Neuron (in vitro differentiated cells): ENCODE measurements around the gene BCL11B.
"Not testable (repeated sequence)": the region's sequence is repeated elsewhere in the genome, so short reads cannot be mapped to it uniquely, and the experiment has no call there.

Experiments
- H2AFZ ChIP-seq: one replicate; pipeline ENCODE4 v1.6.1; 2013; ENCODE audit warnings: low read depth, mild to moderate bottlenecking, inconsistent platforms, low read length, moderate library complexity
- H3K27me3 ChIP-seq: one replicate; pipeline ENCODE4 v1.6.1; 2013; ENCODE audit warnings: low read length; ENCODE audit not compliant: insufficient read depth
- H3K36me3 ChIP-seq: one replicate; pipeline ENCODE4 v1.6.1; 2013; ENCODE audit warnings: low read length; ENCODE audit not compliant: insufficient read depth
- H3K4me1 ChIP-seq: one replicate; pipeline ENCODE4 v1.6.1; 2013; ENCODE audit warnings: low read length; ENCODE audit not compliant: insufficient read depth
- H3K4me3 ChIP-seq: 2 replicates; pipeline ENCODE4 v1.5.1; 2013; ENCODE audit warnings: mild to moderate bottlenecking, low read length, moderate library complexity
- H3K9me3 ChIP-seq: one replicate; pipeline ENCODE4 v1.6.1; 2013; ENCODE audit warnings: low read length

The BCL11B gene

GRCh38 chr14:99192028-99192621, 79.9 kb downstream of the BCL11B start:
- Histone ChIP-seq H3K9me3 (no peaks in the 10 kb centered on the region), H3K4me1 (no peaks in the 10 kb centered on the region), H3K4me3 (no peak overlapping the region), H3K36me3 (no peaks in the 10 kb centered on the region), H2AFZ (no peak overlapping the region), H3K27me3 (peaks cover 2% of the 10 kb centered on the region)

- Histone ChIP-seq H3K4me1 (no peaks in the 10 kb centered on the region), H3K27me3 (peaks cover under 1% of the 10 kb centered on the region), H3K4me3 (no peak overlapping the region), H2AFZ (no peak overlapping the region), H3K9me3 (no peaks in the 10 kb centered on the region), H3K36me3 (no peaks in the 10 kb centered on the region)
Observed at GRCh38 chr14:99191395-99192027, 80.5 kb downstream of the BCL11B start.

DNA sequence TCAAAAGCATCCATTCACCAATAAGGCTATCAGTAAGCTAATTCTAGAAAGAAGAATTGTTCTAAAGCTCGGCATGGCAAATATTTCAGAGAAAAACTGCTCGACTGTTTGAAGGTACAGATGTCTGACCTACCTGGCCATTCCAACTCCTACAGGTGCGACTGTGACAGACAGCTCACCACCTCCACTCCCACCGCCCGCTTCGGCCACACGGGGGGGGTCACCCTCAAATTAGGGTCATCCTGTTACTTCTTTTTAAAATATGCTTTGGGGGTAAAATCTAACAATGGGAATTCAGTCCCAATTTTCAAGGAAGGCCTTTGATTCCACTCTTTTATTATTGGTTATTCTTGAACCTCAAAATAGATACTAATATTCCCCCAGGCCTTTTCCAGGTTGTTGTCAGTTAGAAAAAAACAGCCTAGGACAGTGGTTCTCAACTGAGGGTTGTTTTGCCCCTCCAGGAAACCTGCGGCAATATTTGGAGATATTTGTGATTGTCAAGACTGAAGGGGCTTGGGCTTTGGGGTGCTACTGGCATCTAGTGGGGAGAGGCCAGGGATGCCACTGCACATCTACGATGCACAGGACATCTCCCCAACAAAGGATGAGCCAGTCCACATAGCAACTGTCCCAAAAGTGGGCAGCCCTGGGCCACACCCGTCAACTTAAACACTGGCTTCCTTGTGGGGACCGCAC, 81.2 kb downstream of the BCL11B start:
- Histone ChIP-seq H3K4me1 (no peaks in the 10 kb centered on the region), H3K27me3 (no peaks in the 10 kb centered on the region), H3K36me3 (no peaks in the 10 kb centered on the region), H3K4me3 (no peak overlapping the region), H3K9me3 (no peaks in the 10 kb centered on the region), H2AFZ (no peak overlapping the region)

DNA sequence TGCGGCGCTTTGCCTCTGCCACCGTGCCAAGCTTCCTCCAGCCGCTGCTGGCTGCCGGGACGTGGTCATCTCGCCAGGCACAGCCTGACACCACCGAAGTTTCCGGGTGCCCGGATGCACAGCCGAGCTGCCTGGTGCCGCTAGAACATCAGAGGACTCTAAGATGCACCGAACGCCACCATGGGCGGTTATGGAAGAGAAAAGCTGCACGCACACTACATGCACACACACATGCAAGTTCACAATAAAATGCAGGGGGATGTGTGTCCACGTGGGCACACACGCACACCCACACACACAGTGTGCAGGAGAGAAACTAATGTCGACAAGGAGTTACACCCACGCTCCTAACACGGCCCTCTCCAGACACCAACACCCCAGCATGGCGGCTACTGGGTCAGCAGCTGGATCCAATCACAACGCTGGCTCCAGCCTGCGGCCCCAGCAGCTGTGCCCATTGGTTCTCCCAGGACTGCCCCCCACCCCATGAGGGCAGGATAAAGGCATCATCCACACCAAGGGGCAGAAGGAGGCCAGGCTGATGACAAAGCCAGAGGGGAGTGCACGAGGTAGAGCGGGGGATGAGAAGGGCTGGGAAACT, 82.7 kb downstream of the BCL11B start:
- Histone ChIP-seq H3K27me3 (no peaks in the 10 kb centered on the region), H3K9me3 (no peaks in the 10 kb centered on the region), H3K4me1 (no peaks in the 10 kb centered on the region), H3K4me3 (no peak overlapping the region), H2AFZ (no peak overlapping the region), H3K36me3 (no peaks in the 10 kb centered on the region)

DNA sequence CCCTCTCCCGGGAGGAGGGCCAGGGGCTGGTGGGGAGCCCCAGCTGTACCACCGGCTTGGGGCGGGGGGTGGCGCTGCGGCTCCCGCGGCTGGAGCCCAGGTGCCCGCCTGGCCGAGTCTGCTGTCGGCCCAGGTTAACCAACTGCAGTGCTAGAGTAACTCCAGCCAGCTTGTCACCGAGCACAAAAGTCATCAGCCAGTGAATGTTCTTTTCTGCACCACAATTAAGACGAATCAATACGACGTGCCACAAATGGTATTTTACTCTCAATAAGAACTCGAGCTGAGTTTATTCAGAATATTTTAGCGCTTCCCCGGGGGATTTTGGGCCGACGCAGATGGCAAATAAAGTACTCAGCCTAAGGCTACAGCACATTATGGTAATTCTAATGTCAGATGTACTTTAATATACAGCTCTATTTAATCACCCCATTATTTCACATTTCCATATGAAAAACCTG, 83.2 kb downstream of the BCL11B start:
- Histone ChIP-seq H3K4me1 (no peaks in the 10 kb centered on the region), H3K27me3 (no peaks in the 10 kb centered on the region), H3K36me3 (no peaks in the 10 kb centered on the region), H3K9me3 (no peaks in the 10 kb centered on the region), H2AFZ (no peak overlapping the region), H3K4me3 (no peak overlapping the region)

- H2AFZ ChIP-seq = no peak overlapping the region
- no peaks in the 10 kb centered on the region for H3K27me3 ChIP-seq
- H3K4me3 ChIP-seq = no peak overlapping the region
- no peaks in the 10 kb centered on the region for H3K36me3 ChIP-seq
- H3K9me3 ChIP-seq = no peaks in the 10 kb centered on the region
- no peaks in the 10 kb centered on the region for H3K4me1 ChIP-seq
Observed at GRCh38 chr14:99187858-99188257, 84.1 kb downstream of the BCL11B start.

DNA sequence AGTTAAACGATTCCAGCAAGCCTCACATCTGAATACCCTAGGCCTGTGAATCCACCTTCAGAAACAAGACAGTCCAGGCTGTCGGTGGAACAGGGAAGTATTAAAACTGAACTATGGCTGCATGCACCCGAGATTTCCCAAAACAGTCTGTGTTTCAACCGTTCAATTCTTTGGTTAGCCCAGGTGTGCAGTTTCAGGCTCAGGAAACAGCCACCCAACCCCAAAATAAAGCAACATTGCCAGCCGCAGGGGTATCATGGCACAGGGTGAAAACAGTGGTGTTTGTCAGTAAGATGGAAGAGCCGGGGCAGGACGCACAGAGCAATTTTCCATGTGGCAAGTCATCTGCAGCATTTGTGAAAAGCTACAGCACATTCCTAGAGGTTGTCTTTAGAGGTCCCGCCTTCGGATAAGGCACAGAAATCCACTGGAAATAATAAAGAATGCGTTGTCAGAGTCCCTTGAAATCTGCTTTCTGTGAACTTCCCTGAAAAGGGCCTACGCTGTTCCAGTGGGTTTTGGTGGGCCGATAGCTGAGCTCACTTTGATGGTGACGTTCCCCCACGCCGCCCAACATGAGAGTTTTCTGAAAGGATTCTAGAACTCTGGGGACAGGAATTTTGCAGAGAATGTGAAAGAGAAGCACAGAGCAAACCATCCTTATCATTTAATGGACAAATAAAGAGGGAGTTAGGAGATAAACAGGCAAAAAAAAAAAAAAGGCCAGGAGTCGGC, 84.9 kb downstream of the BCL11B start:
- Histone ChIP-seq H3K9me3 (no peaks in the 10 kb centered on the region), H3K4me3 (no peak overlapping the region), H3K36me3 (no peaks in the 10 kb centered on the region), H2AFZ (no peak overlapping the region), H3K4me1 (no peaks in the 10 kb centered on the region), H3K27me3 (no peaks in the 10 kb centered on the region)

DNA sequence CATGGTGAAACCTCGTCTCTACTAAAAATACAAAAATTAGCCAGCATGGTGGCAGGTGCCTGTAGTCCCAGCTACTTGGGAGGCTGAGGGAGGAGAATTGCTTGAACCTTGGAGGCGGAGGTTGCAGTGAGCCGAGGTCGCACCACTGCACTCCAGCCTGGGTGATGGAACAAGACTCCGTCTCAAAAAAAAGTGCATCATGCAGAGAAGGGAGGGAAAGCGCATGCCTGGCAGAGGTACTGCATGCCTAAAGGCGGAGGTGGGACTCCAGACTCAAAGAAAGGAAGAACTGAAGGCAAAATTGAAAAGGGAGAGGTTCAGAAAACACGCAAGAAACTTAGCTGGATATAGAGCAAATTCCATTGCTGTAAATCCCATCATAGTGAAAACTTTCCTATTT, 85.7 kb downstream of the BCL11B start:
- not testable (repeated sequence) for H3K4me3 ChIP-seq, H3K4me1 ChIP-seq, H3K36me3 ChIP-seq, H3K27me3 ChIP-seq, H3K9me3 ChIP-seq, H2AFZ ChIP-seq

DNA sequence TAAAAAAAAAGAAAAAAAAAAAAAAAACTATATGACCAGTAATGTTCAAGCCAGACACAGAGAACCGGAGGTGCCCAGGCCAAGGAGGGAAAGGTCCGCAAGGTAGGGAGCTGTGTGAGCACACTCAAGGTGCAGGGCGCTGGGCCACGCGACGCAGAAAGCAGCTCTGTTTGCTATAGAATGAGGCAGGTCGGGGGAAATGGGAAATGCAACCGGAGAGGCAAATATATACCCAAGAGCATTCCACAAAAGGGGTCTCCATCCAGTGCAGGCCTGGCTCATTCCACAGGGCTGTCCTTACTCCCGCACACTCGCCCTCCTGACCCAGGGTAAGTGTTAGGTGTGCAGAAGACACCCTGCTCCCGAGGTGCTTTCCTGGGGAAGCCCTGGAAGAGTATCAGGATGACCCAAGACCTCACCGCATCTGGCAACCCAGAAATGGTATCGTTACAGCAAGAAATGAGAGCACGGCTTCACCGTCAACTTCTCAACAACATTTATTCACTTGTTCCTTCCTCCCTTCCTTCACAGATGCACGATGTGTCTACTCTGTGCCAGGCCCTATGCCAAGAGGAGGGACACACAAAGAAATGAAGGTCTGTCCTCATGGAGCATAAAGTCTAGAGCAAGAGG, 86.4 kb downstream of the BCL11B start:
- Histone ChIP-seq H2AFZ (no peak overlapping the region), H3K36me3 (no peaks in the 10 kb centered on the region), H3K4me3 (no peak overlapping the region), H3K4me1 (no peaks in the 10 kb centered on the region), H3K27me3 (peaks cover 2% of the 10 kb centered on the region), H3K9me3 (no peaks in the 10 kb centered on the region)

GRCh38 chr14:99183716-99184115, 88.3 kb downstream of the BCL11B start:
- H3K36me3 ChIP-seq = no peaks in the 10 kb centered on the region
- no peaks in the 10 kb centered on the region for H3K9me3 ChIP-seq
- H3K27me3 ChIP-seq = peaks cover 8% of the 10 kb centered on the region
- H3K4me3 ChIP-seq = no peak overlapping the region
- H2AFZ ChIP-seq = no peak overlapping the region
- no peaks in the 10 kb centered on the region for H3K4me1 ChIP-seq

GRCh38 chr14:99183311-99183710, 88.7 kb downstream of the BCL11B start:
- no peaks in the 10 kb centered on the region for H3K4me1 ChIP-seq
- no peak overlapping the region for H2AFZ ChIP-seq
- H3K27me3 ChIP-seq = peaks cover 10% of the 10 kb centered on the region
- H3K36me3 ChIP-seq = no peaks in the 10 kb centered on the region
- H3K4me3 ChIP-seq = no peak overlapping the region
- H3K9me3 ChIP-seq = no peaks in the 10 kb centered on the region

- Histone ChIP-seq H3K4me3 (no peak overlapping the region), H3K36me3 (no peaks in the 10 kb centered on the region), H3K9me3 (no peaks in the 10 kb centered on the region), H3K4me1 (no peaks in the 10 kb centered on the region), H2AFZ (no peak overlapping the region), H3K27me3 (peaks cover 11% of the 10 kb centered on the region)
Observed at GRCh38 chr14:99182548-99183250, 89.3 kb downstream of the BCL11B start.
